CD4-positive, alpha-beta T cell treated with Interleukin-2 at 100 ng/mL for 4 hours (primary cell): ENCODE data around the gene AGBL1.

Experiments used
- DNase-seq: peaks from one replicate; pipeline ENCODE4 v3.0.0-alpha.2; 2020; ENCODE audit warnings: low spot score

Gene AGBL1

GRCh38 chr15:86317384-86317740, 237.7 kb downstream of the AGBL1 start:
- DNase-seq, result no peak

GRCh38 chr15:86322629-86323028, 243.0 kb downstream of the AGBL1 start:
- DNase-seq, result no peak

DNA sequence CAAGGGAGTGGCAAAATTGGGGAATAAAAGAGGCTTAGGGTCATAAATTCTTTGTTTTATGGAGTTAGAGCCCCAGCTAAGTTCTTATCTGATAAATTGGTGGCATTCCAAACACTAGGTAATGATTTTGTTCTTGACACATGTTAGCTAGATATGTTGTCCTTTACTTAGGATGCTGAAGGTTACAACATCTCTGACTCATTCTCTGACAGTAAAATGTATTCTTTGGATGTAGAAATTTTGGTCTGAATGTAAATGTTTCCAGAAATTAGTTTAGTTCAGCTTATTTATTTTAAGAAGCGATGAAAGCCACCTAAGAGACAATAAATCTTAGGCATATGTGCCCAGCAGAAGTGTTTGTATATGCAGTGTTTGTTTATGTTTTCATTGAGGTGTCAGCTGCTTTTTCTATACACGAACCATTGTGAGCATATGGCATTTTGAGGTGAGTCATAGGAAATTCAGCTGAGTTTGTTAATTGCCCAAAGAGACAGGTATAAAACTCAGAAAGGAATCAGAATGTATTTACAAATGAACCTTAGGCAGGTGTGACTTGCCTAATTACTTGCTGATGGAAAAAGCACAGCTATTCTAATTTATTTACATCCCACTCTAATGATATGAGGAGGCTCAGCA, 247.7 kb downstream of the AGBL1 start:
- DNase-seq, result no peak

DNA sequence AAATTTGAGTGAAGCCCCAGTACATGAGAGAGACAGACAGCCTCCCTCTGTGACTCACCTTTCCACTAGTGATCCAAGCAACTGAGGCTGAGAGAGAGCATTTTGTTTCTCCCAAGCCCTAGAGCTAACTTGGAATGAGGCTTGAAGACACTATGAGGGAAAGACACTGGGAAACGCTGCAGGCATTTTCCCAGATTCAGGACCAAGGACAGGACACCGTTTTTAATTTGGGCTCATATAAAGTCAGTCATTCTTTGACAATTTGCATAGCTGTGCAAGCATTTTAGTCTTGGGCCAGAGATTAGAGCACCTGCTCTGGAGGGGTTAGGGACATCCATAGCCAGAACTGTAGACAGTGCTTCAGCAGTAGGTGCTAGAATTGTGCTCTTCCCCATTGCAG, 249.0 kb downstream of the AGBL1 start:
- DNase-seq, result no peak

DNA sequence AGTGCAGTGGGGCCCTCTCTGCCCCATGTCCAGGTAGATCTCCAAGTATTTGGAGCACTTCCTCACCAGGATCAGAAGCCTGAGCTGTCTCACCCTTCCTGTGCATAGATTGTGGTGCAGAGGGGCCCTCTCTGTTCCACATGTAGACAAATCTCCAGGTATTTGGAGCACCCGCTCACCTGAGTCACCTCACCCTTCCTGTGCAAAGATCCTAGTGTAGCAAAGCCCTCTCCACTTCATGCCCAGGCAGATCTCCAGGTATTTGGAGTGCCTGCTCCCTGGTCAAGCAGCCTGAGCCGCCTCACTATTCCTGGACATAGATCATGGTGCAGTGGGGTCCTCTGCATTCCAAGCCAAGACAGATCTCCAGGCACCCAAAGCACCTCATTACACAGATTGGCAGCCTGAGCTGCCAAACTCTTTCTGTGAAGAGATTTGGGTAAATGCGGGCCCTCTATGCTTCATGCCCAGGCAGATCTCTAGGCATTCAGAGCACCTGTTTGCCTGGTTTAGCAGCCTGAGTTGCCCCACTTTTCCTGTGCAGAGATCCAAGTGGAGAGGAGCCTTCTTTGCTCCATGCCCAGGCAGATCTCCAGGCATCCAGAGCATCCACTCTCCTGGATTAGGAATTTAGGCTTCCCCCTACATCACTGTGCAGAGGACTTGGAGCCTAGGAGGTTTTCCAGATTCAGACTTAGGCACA, 249.8 kb downstream of the AGBL1 start:
- DNase-seq, result no peak

GRCh38 chr15:86333819-86334218, 254.1 kb downstream of the AGBL1 start:
- no peak for DNase-seq

GRCh38 chr15:86336051-86336788, 256.5 kb downstream of the AGBL1 start:
- no peak for DNase-seq

DNA sequence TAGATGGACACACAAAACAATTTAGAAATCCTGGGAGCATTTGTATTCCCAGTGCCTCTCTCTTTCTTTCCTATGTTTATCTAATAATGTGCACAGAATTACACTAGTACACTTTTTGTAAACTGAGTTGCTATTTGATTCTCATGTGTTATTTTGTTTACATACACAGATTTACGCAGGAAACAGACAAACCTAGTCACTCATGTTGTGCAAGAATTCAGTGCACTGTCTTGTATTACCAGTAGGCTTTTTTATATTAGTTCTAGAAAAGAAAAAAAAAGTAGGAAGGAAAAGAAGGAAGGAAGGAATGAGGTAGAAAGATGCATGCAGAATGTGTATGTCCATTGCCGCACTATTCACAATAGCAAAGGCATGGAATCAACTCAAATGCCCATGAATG, 257.4 kb downstream of the AGBL1 start:
- DNase-seq, result no peak

- DNase-seq, result no peak
Observed at GRCh38 chr15:86347245-86347644, 267.6 kb downstream of the AGBL1 start.

DNA sequence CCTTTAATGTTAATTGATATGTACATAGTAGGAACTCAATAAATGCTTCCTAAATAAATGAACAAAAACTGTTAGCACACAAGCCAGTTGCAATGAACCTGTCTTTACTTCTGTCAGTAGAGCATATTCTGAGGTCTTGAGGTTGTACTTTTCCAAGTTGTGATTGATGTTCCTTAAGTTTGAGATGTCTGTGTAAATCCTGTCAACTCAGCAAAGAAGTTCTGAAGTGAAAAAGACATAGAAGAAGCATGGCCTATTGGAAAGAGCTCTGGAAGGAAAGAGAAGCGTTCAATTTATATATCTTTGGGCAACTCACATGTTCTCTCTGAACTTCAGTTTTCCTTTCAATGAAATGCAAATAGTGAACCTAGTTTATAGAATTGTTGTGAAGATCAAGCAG, 269.9 kb downstream of the AGBL1 start:
- DNase-seq, result no peak

- DNase-seq, result no peak
Observed at GRCh38 chr15:86353213-86353612, 273.5 kb downstream of the AGBL1 start.

DNA sequence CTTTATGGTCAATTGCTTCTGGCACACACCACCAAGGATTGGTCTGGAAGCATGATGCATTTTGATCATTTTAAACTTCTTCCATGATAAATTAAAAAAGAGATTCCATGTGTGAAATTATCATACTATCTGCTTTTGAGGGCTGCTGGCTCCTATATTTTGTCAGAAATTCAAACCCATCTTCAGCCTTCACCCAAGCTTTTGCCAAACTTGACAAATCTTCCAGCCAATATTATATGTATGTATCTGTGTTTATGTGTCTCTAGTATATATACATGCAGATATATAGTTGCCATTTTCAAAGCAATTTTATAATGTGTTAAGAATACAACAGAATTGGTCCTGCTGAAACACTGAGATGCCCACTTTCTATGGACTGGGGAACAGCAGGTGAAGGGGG, 275.7 kb downstream of the AGBL1 start:
- DNase-seq, result no peak

DNA sequence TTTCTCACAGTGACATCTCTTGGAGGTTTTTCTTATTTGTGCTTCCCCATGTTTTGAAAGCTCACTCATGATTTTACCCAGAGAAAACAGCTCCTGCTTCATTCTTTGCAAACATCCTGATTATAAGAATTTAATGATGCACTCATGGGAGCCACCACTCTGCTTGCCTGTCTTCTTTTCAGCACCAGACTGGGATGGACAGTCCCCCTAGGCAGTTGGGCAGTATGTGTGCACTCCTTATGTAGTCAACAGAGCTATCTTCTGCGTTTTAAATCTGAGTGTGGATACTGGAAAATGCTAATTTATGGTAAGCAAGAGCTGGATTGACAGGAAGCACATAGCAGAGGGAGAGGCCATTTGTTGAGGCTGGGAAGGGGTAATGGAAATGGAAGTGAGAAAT, 276.1 kb downstream of the AGBL1 start:
- DNase-seq, result no peak

- no peak for DNase-seq
Observed at GRCh38 chr15:86362555-86362954, 282.9 kb downstream of the AGBL1 start.

DNA sequence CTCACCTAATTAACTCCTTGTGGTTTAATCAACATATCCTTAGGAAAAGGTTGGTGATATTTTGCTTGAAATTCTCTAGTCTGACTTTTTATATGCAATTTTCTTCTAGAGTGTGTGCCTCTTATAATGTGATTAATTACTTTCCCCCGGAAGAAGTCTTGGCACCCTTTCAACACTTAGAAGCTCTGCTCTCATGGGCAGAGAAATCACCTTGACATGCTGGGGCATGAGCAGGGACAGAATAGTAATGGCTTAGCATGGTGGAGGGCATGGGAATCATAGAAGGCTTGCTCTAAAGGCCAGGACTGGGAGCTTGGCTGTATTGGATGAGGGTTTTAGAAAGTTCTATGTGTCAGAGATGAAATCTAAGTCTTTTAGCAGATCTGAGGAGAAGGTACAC, 293.5 kb downstream of the AGBL1 start:
- DNase-seq, result no peak

DNA sequence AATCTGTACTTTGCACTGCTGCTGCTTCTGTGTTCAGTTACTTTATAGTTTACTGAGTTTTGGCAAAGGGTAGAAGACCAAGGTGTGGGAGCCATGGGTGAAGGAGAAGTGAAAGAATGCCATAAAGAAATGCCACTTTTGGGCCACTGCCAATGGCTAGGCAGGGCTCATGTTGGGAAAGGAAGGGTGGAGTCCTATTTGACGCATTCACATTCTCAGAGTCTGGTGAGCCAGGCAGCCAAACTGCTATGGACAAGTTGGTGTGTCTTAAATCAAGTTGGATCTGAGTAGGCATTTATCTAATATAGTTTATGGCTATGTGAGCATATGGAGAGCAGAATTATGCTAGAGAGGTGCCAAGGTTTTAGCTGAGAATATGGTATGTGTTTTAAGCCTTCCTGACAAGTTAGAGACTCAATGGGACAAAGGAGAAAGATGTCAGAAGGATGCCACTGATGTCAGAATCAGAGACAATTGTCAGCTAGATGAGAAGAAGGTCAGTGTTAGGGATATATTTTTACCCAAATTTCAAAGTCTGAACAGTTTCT, 296.1 kb downstream of the AGBL1 start:
- no peak for DNase-seq

GRCh38 chr15:86377914-86378313, 298.2 kb downstream of the AGBL1 start:
- no peak for DNase-seq

DNA sequence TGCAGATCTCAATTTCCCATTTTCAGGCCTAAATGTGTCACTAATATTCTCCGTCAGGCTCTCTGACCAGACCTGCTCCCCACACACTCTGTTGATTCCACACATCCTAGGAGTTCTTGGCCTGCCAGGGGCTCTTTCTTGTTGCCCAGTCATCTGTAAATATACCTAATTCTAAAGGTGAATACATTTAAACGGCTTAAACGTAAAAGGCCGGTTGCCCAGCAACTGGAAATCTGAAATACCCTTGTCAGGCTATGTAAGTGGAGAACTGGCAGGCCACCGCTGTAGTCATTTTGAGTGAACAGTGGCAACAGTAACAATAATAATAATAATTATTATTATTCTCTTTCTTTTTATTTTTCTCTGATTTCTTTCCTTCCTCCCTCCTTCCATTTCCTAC, 302.7 kb downstream of the AGBL1 start:
- DNase-seq, result no peak

GRCh38 chr15:86383611-86384010, 303.9 kb downstream of the AGBL1 start:
- DNase-seq, result no peak

GRCh38 chr15:86384186-86384585, 304.5 kb downstream of the AGBL1 start:
- DNase-seq, result no peak

DNA sequence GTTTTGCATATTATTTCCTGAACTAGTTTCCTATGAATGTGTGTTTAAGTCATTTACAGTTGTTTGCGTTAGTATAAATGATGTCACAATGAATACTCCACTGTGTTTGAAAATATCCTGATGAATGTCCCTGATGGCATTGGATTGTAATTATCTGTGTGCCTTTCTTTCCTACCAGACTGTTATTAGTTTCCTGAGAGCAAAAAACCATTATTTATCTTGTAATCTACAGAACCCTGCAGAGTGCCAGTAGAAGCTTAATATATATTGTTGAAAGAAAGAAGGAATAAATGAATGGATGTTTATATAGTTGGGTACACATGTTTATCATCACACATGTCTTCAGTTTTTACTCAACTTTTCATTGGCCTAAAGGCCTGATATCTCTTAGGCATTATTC, 312.6 kb downstream of the AGBL1 start:
- DNase-seq, result no peak

GRCh38 chr15:86392874-86393273, 313.2 kb downstream of the AGBL1 start:
- no peak for DNase-seq

GRCh38 chr15:86394866-86395265, 315.2 kb downstream of the AGBL1 start:
- no peak for DNase-seq
